Measurements from ENCODE around the gene DNAJB11.

- no peak for TF ChIP-seq CTCF (IDR thresholded peaks at IDR 0.05)
- no peak for TF ChIP-seq POLR2A (IDR thresholded peaks at IDR 0.05)
Measured at GRCh38 chr3:186622651-186623310, 52.3 kb downstream of the DNAJB11 start.
